ENCODE measurements around the gene SLC22A23. TPM values are rescaled to one million over a fixed set of nuclear protein-coding genes. Genes with fewer than 3 reads are reported as not detected.

Gene SLC22A23
- polyA plus RNA-seq, 1 donor (not counting 4 experiments of a cell fraction or from before 2014, with no cell fraction given): 4.3 TPM

DNA sequence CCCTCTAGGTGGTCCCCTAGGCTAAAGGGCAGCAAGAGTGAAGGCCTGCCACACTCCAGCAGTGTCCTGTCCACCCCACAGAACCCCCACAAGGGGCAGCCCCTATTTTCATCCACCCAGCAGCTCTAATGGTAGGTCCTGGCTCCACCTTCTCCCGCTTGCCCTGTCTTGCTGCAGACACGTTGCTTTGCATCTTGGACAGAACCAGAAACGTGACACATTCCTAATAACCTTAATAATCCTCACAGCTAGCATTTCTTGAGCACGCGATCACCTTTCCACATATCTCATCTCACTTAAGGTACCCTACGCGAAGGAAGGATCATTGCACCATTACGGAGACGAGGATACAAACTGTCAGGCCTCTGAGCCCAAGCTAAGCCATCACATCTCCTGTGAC, 11.7 kb upstream of the SLC22A23 start:
- DNase-seq (ENCODE audit: low read depth, low spot score): peak; percentile 56
- Histone ChIP-seq H3K4me2 (ENCODE audit: control insufficient read depth, extremely low read depth, insufficient read depth, low read depth, low read length) (no peak overlapping the region), H3K36me3 (ENCODE audit: control insufficient read depth in 2 of 2, extremely low read depth in 1 of 2, insufficient read depth in 2 of 2, low read length in 2 of 2) (no peaks in the 10 kb centered on the region), H3K9me3 (ENCODE audit: control insufficient read depth, low read depth, low read length) (no peaks in the 10 kb centered on the region), H3K27me3 (ENCODE audit: control insufficient read depth, extremely low read depth, insufficient read depth, low read length) (no peaks in the 10 kb centered on the region), H3K79me2 (ENCODE audit: control insufficient read depth, insufficient read depth, low read length) (no peaks in the 10 kb centered on the region), H3K4me1 (ENCODE audit: control insufficient read depth, extremely low read depth, insufficient read depth, low read length) (peaks cover 29% of the 10 kb centered on the region), H3K4me3 (ENCODE audit: control insufficient read depth in 2 of 3, extremely low read depth in 1 of 3, insufficient read depth in 2 of 3, low read depth in 1 of 3, low read length in 3 of 3) (no peak overlapping the region), H2AFZ (ENCODE audit: control insufficient read depth, low read length) (peak overlapping the region; percentile 32), H3K9me1 (ENCODE audit: control insufficient read depth, extremely low read depth, insufficient read depth, low read length) (no peaks in the 10 kb centered on the region), H3K9ac (ENCODE audit: control insufficient read depth, extremely low read depth, insufficient read depth, low read length) (peak overlapping the region; percentile 9), H4K20me1 (ENCODE audit: control insufficient read depth, extremely low read depth, insufficient read depth, low read length) (no peaks in the 10 kb centered on the region), H3K27ac (ENCODE audit: control insufficient read depth, insufficient read depth, low read length) (peak overlapping the region; percentile 22)
- dilution Hi-C loops (cut with MboI; ENCODE audit: extremely low pct_ligation_motif_present, low sequenced_read_pairs): no loop called here
- no peak for TF ChIP-seq EZH2 (IDR thresholded peaks at IDR 0.05; ENCODE audit: low read length)
- TF ChIP-seq, protein P1, sequence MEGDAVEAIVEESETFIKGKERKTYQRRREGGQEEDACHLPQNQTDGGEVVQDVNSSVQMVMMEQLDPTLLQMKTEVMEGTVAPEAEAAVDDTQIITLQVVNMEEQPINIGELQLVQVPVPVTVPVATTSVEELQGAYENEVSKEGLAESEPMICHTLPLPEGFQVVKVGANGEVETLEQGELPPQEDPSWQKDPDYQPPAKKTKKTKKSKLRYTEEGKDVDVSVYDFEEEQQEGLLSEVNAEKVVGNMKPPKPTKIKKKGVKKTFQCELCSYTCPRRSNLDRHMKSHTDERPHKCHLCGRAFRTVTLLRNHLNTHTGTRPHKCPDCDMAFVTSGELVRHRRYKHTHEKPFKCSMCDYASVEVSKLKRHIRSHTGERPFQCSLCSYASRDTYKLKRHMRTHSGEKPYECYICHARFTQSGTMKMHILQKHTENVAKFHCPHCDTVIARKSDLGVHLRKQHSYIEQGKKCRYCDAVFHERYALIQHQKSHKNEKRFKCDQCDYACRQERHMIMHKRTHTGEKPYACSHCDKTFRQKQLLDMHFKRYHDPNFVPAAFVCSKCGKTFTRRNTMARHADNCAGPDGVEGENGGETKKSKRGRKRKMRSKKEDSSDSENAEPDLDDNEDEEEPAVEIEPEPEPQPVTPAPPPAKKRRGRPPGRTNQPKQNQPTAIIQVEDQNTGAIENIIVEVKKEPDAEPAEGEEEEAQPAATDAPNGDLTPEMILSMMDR (optimal IDR thresholded peaks at IDR 0.05 in 1 of 3, IDR thresholded peaks at IDR 0.05 in 1 of 3, conservative IDR thresholded peaks at IDR 0.05 in 1 of 3; ENCODE audit: extremely low read depth in 1 of 3, insufficient read depth in 2 of 3, low read length in 3 of 3): no peak
- FAIRE-seq: peak; percentile 69

- Histone ChIP-seq H4K20me1 (ENCODE audit: control insufficient read depth, extremely low read depth, insufficient read depth, low read length) (no peaks in the 10 kb centered on the region), H2AFZ (ENCODE audit: control insufficient read depth, low read length) (no peak overlapping the region), H3K4me2 (ENCODE audit: control insufficient read depth, extremely low read depth, insufficient read depth, low read depth, low read length) (peak overlapping the region; percentile 25), H3K27ac (ENCODE audit: control insufficient read depth, insufficient read depth, low read length) (no peak overlapping the region), H3K4me1 (ENCODE audit: control insufficient read depth, extremely low read depth, insufficient read depth, low read length) (peaks cover 28% of the 10 kb centered on the region), H3K4me3 (ENCODE audit: control insufficient read depth in 2 of 3, extremely low read depth in 1 of 3, insufficient read depth in 2 of 3, low read depth in 1 of 3, low read length in 3 of 3) (no peak overlapping the region), H3K9me1 (ENCODE audit: control insufficient read depth, extremely low read depth, insufficient read depth, low read length) (no peaks in the 10 kb centered on the region), H3K27me3 (ENCODE audit: control insufficient read depth, extremely low read depth, insufficient read depth, low read length) (no peaks in the 10 kb centered on the region), H3K36me3 (ENCODE audit: control insufficient read depth in 2 of 2, extremely low read depth in 1 of 2, insufficient read depth in 2 of 2, low read length in 2 of 2) (no peaks in the 10 kb centered on the region), H3K9me3 (ENCODE audit: control insufficient read depth, low read depth, low read length) (no peaks in the 10 kb centered on the region), H3K9ac (ENCODE audit: control insufficient read depth, extremely low read depth, insufficient read depth, low read length) (peak overlapping the region; percentile 9), H3K79me2 (ENCODE audit: control insufficient read depth, insufficient read depth, low read length) (no peaks in the 10 kb centered on the region)
- FAIRE-seq: no peak
- TF ChIP-seq, protein P1 (optimal IDR thresholded peaks at IDR 0.05 in 1 of 3, IDR thresholded peaks at IDR 0.05 in 1 of 3, conservative IDR thresholded peaks at IDR 0.05 in 1 of 3; ENCODE audit: extremely low read depth in 1 of 3, insufficient read depth in 2 of 3, low read length in 3 of 3): no peak
- no peak for TF ChIP-seq EZH2 (IDR thresholded peaks at IDR 0.05; ENCODE audit: low read length)
- no peak for DNase-seq (ENCODE audit: low read depth, low spot score)
- dilution Hi-C loops (cut with MboI; ENCODE audit: extremely low pct_ligation_motif_present, low sequenced_read_pairs): no loop called here
Measured at GRCh38 chr6:3467996-3468395, 11.1 kb upstream of the SLC22A23 start.

All from keratinocyte (primary cell).